ENCODE measurements around the gene PLXNA2.

Gene PLXNA2

DNA sequence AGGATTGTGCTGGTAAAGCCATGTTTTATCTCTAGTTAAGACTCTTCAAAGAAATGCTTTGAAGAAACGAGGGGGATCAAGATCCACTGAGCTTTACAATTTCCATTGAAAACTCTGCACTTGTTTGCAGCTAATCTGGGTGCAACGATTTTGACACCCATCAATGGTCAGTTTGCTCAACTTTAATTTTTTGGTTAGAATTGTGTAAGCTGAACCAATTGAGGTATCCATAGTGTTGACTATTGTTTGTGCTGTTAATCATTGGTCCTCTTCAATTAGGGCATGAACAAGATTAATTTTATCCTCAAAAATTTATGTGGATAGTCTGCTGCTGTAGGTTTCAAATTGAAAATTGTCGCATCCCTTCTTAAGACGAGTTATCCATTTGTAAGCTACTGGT, 17.7 kb upstream of the PLXNA2 start:
- no peak overlapping the region for H3K4me3 ChIP-seq (ENCODE audit: low read depth, low read length)
- POLR2A ChIA-PET = no interaction called here
- DNase-seq (ENCODE audit: low read depth, low spot score) = no peak
- no peak for TF ChIP-seq CTCF (IDR thresholded peaks at IDR 0.05; ENCODE audit: insufficient read depth, low read length, missing control alignments)
- CTCF ChIA-PET = interaction anchor here (1.7 kb wide), 1 partner anchor 17 kb away, joined by 6 read pairs; no protein-coding TSS in a partner anchor

DNA sequence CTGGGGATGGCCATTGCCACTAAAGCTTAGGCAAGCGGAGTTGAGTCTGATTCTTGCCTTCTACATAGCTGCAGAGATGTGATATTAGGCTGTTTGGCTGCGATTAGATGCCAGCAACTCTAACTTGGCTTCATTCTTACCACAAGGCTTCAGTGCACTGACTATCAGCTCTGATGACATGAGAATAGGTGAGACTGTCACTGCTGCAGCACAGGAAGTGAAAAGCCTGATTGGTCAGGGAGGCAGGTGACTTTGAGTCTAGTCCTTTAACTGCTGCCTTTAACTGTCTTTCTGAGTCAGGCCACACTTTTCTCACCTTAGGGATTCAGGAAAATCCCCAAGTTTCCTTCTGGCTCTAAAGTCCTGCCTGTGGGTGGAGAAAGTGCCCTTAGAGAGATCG, 14.1 kb upstream of the PLXNA2 start:
- DNase-seq (ENCODE audit: low read depth, low spot score) = no peak
- no peak overlapping the region for H3K4me3 ChIP-seq (ENCODE audit: low read depth, low read length)
- no peak for TF ChIP-seq CTCF (IDR thresholded peaks at IDR 0.05; ENCODE audit: insufficient read depth, low read length, missing control alignments)
- ChIA-PET CTCF (interaction anchor here (2.1 to 29.4 kb wide), 2 partner anchors 13 to 231 kb away, joined by 5 to 990 read pairs; no protein-coding TSS in a partner anchor), POLR2A (no interaction called here)

DNA sequence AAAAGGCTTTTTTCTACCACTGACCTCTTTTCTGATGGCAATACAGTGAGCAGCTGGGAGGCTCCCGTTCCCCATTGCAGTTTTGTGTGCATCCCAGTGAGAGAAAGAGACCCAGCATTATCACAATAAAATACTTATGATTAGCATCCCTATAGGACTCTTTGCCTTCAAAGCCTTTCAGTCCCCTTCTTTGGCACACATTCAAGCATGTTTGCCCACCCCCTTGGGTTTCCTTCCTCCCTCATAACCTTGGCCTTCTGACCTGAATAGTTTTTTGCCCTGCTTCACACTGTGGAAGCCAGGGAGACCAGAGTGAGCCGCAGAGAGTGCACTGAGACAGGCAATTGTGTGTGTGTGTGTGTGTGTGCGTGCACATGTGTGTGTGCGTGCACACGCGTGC, 13.2 kb upstream of the PLXNA2 start:
- DNase-seq (ENCODE audit: low read depth, low spot score) = no peak
- no peak overlapping the region for H3K4me3 ChIP-seq (ENCODE audit: low read depth, low read length)
- POLR2A ChIA-PET = no interaction called here
- CTCF ChIA-PET = interaction anchor here (29.4 kb wide), 1 partner anchor 230 kb away, joined by 990 read pairs; no protein-coding TSS in a partner anchor
- no peak for TF ChIP-seq CTCF (IDR thresholded peaks at IDR 0.05; ENCODE audit: insufficient read depth, low read length, missing control alignments)

- ChIA-PET CTCF (interaction anchor here (1.7 to 29.4 kb wide), 2 partner anchors 12 to 229 kb away, joined by 7 to 990 read pairs; partner anchors contain the start of gene PLXNA2), POLR2A (no interaction called here)
- DNase-seq (ENCODE audit: low read depth, low spot score) = no peak
- TF ChIP-seq CTCF (IDR thresholded peaks at IDR 0.05; ENCODE audit: insufficient read depth, low read length, missing control alignments) = no peak
- H3K4me3 ChIP-seq (ENCODE audit: low read depth, low read length) = no peak overlapping the region
These were observed 12.4 kb upstream of the PLXNA2 start for GRCh38 chr1:208256556-208256955.

DNA sequence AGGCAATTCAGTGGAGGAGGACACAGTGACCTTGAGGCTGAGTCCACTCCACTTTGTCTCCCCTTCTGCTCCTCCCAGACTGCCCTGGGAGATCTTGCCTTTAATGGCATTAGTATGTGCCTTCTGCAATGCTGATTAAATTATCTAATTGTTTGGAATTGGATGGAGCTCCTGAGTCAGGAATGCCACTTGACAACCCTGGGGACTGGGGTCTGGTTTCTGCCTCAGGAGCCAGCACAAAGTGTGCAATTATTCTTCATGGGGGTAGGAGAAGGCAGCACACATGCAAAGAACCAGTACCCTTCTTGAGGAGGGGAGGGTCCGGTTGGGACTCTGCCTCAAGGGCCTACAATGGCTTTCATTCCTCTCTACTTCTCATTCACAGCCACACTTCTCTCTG, 11.9 kb upstream of the PLXNA2 start:
- ChIA-PET CTCF (interaction anchor here (1.7 to 29.4 kb wide), 2 partner anchors 11 to 229 kb away, joined by 7 to 990 read pairs; partner anchors contain the start of gene PLXNA2), POLR2A (no interaction called here)
- TF ChIP-seq CTCF (IDR thresholded peaks at IDR 0.05; ENCODE audit: insufficient read depth, low read length, missing control alignments) = no peak
- no peak for DNase-seq (ENCODE audit: low read depth, low spot score)
- no peak overlapping the region for H3K4me3 ChIP-seq (ENCODE audit: low read depth, low read length)

DNA sequence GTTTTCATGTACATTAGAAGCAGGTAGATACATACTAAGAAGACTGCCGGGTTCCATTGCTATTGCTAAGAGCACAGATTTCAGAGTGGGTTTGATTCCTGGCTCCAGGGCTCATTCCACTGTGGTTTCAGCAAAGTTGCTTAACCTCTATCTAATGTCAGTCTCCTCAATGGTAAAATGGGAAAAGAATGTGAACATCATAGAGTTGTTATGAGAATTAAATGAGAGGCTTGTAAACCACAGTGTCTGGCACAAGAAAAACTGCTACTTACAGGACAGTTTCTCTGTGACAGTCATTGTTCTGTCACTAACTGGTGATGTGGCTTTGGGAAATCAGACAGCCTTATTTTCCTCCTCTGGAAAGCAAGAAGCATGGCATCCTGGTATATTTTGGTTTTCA, 10.7 kb upstream of the PLXNA2 start:
- no peak for TF ChIP-seq CTCF (IDR thresholded peaks at IDR 0.05; ENCODE audit: insufficient read depth, low read length, missing control alignments)
- ChIA-PET POLR2A (interaction anchor here (1.0 kb wide), 1 partner anchor 233 kb away, joined by 6 read pairs; no protein-coding TSS in a partner anchor), CTCF (interaction anchor here (0.7 to 29.4 kb wide), 5 partner anchors 10 to 247 kb away, joined by 3 to 990 read pairs (median 4); partner anchors contain the start of gene PLXNA2)
- H3K4me3 ChIP-seq (ENCODE audit: low read depth, low read length) = no peak overlapping the region
- DNase-seq (ENCODE audit: low read depth, low spot score) = peak; percentile 40
